Measurements from ENCODE around the gene ADCY10.
"Not testable (repeated sequence)": the region's sequence is repeated elsewhere in the genome, so short reads cannot be mapped to it uniquely, and the experiment has no call there.

The ADCY10 gene

GRCh38 chr1:167836197-167836596, 77.7 kb downstream of the ADCY10 start:
- DNase-seq (ENCODE audit: low read depth), result no peak
- no peak overlapping the region for H3K4me3 ChIP-seq (ENCODE audit: control insufficient read depth, low read depth, low read length)
- TF ChIP-seq CTCF (conservative IDR thresholded peaks at IDR 0.05; ENCODE audit: control insufficient read depth, insufficient read depth, low read depth, low read length), result no peak

GRCh38 chr1:167833904-167834303, 80.0 kb downstream of the ADCY10 start:
- no peak for DNase-seq (ENCODE audit: low read depth)
- TF ChIP-seq CTCF (conservative IDR thresholded peaks at IDR 0.05; ENCODE audit: control insufficient read depth, insufficient read depth, low read depth, low read length), result no peak

GRCh38 chr1:167832693-167833092, 81.2 kb downstream of the ADCY10 start:
- no peak overlapping the region for H3K4me3 ChIP-seq (ENCODE audit: control insufficient read depth, low read depth, low read length)
- DNase-seq (ENCODE audit: low read depth), result no peak
- TF ChIP-seq CTCF (conservative IDR thresholded peaks at IDR 0.05; ENCODE audit: control insufficient read depth, insufficient read depth, low read depth, low read length), result no peak

More at GRCh38 chr1:167833904-167834303, 80.0 kb downstream of the ADCY10 start:
- no peak overlapping the region for H3K4me3 ChIP-seq (ENCODE audit: control insufficient read depth, low read depth, low read length)

GRCh38 chr1:167830668-167831067, 83.3 kb downstream of the ADCY10 start:
- H3K4me3 ChIP-seq (ENCODE audit: control insufficient read depth, low read depth, low read length), result not testable (repeated sequence)

GRCh38 chr1:167829868-167830267, 84.1 kb downstream of the ADCY10 start:
- no peak for DNase-seq (ENCODE audit: low read depth)
- TF ChIP-seq CTCF (conservative IDR thresholded peaks at IDR 0.05; ENCODE audit: control insufficient read depth, insufficient read depth, low read depth, low read length), result no peak
- no peak overlapping the region for H3K4me3 ChIP-seq (ENCODE audit: control insufficient read depth, low read depth, low read length)

More at GRCh38 chr1:167830668-167831067, 83.3 kb downstream of the ADCY10 start:
- not testable (repeated sequence) for DNase-seq (ENCODE audit: low read depth)

- DNase-seq (ENCODE audit: low read depth), result no peak
- no peak for TF ChIP-seq CTCF (conservative IDR thresholded peaks at IDR 0.05; ENCODE audit: control insufficient read depth, insufficient read depth, low read depth, low read length)
- H3K4me3 ChIP-seq (ENCODE audit: control insufficient read depth, low read depth, low read length), result no peak overlapping the region
Measured at GRCh38 chr1:167826127-167826526, 87.8 kb downstream of the ADCY10 start.

GRCh38 chr1:167825419-167826079, 88.4 kb downstream of the ADCY10 start:
- no peak overlapping the region for H3K4me3 ChIP-seq (ENCODE audit: control insufficient read depth, low read depth, low read length)
- no peak for TF ChIP-seq CTCF (conservative IDR thresholded peaks at IDR 0.05; ENCODE audit: control insufficient read depth, insufficient read depth, low read depth, low read length)
- no peak for DNase-seq (ENCODE audit: low read depth)

All from fibroblast of mammary gland (primary cell).